H1 (cell line): ENCODE measurements around the gene TMEM183A.

Experiments used
- EZH2 ChIP-seq: fragments of 200-600 bp; sonication (generic); IDR thresholded peaks from 2 replicates; pipeline ENCODE4 v1.7.1; 2012; ENCODE audit warnings: low read depth, mild to moderate bottlenecking, moderate library complexity, low read length, inconsistent platforms; ENCODE audit not compliant: severe bottlenecking
- HDAC2 ChIP-seq, 2 experiments: fragments of 300-600 bp in 1 of 2; sonication (generic) in 1 of 2; IDR thresholded peaks; 2 replicates each; pipeline ENCODE4 v1.6.1; 2011 to 2012; ENCODE audit warnings: low read depth in 2 of 2, low read length in 2 of 2, mild to moderate bottlenecking in 2 of 2, moderate library complexity in 2 of 2, borderline replicate concordance in 1 of 2, inconsistent platforms in 1 of 2
- PHF8 ChIP-seq: fragments of 200-600 bp; sonication (generic); conservative IDR thresholded peaks from 2 replicates; pipeline ENCODE4 v1.7.1; 2012; ENCODE audit warnings: low read depth, mild to moderate bottlenecking, inconsistent platforms, low read length, moderate library complexity
- POLR2A ChIP-seq, 2 experiments: IDR thresholded peaks; 1 replicate in 1 of 2; 2 replicates in 1 of 2; pipeline ENCODE4 v1.6.1; 2011; ENCODE audit warnings: low read depth in 2 of 2, low read length in 2 of 2, mild to moderate bottlenecking in 2 of 2; ENCODE audit errors: control extremely low read depth in 1 of 2
- RFX5 ChIP-seq: IDR thresholded peaks from 2 replicates; pipeline ENCODE4 v1.6.1; 2011; ENCODE audit warnings: low read depth, low read length, improper control_type of control experiment, borderline replicate concordance
- RNF2 ChIP-seq: fragments of 200-900, 300-1000 bp; sonication (generic); IDR thresholded peaks from 2 replicates; pipeline ENCODE4 v1.7.1; 2016; ENCODE audit warnings: borderline replicate concordance, low read depth, mild to moderate bottlenecking, antibody characterized with exemption, low read length; ENCODE audit not compliant: poor library complexity, severe bottlenecking; ENCODE audit errors: missing control alignments
- RXRA ChIP-seq: IDR thresholded peaks from 2 replicates; pipeline ENCODE4 v1.6.1; 2011; ENCODE audit warnings: low read depth, mild to moderate bottlenecking, low read length, moderate library complexity; ENCODE audit not compliant: insufficient read depth
- TF ChIP-seq, protein P1 (sequence below), 3 experiments: IDR thresholded peaks; 1 replicate in 2 of 3; 2 replicates in 1 of 3; pipeline versions ENCODE4 v1.5.1 to v1.6.1; 2011; ENCODE audit warnings: low read length in 3 of 3, mild to moderate bottlenecking in 3 of 3, inconsistent platforms in 2 of 3, low read depth in 1 of 3, moderate library complexity in 1 of 3; ENCODE audit not compliant: insufficient read depth in 1 of 3; ENCODE audit errors: control extremely low read depth in 1 of 3

- TF ChIP-seq POLR2A (IDR thresholded peaks at IDR 0.05; ENCODE audit: control extremely low read depth in 1 of 2, low read depth in 2 of 2, low read length in 2 of 2) (no peak), PHF8 (no peak), EZH2 (no peak), RFX5 (no peak), HDAC2 (IDR thresholded peaks at IDR 0.05; ENCODE audit: borderline replicate concordance in 1 of 2, low read depth in 2 of 2, low read length in 2 of 2) (no peak), RXRA (no peak), RNF2 (no peak)
- TF ChIP-seq, protein P1, sequence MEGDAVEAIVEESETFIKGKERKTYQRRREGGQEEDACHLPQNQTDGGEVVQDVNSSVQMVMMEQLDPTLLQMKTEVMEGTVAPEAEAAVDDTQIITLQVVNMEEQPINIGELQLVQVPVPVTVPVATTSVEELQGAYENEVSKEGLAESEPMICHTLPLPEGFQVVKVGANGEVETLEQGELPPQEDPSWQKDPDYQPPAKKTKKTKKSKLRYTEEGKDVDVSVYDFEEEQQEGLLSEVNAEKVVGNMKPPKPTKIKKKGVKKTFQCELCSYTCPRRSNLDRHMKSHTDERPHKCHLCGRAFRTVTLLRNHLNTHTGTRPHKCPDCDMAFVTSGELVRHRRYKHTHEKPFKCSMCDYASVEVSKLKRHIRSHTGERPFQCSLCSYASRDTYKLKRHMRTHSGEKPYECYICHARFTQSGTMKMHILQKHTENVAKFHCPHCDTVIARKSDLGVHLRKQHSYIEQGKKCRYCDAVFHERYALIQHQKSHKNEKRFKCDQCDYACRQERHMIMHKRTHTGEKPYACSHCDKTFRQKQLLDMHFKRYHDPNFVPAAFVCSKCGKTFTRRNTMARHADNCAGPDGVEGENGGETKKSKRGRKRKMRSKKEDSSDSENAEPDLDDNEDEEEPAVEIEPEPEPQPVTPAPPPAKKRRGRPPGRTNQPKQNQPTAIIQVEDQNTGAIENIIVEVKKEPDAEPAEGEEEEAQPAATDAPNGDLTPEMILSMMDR (IDR thresholded peaks at IDR 0.05; ENCODE audit: control extremely low read depth in 1 of 3, insufficient read depth in 1 of 3, low read depth in 1 of 3, low read length in 3 of 3) = no peak
Observed at GRCh38 chr1:203050826-203051225, 43.7 kb downstream of the TMEM183A start.
